ENCODE results near the gene AFF3. TPM values are rescaled to one million over a fixed set of nuclear protein-coding genes. Genes with fewer than 3 reads are reported as not detected.
"Not testable (repeated sequence)": the region's sequence is repeated elsewhere in the genome, so short reads cannot be mapped to it uniquely, and the experiment has no call there.

The AFF3 gene
- total RNA-seq, 1 experiment from 2014 or later = 0.22 TPM

DNA sequence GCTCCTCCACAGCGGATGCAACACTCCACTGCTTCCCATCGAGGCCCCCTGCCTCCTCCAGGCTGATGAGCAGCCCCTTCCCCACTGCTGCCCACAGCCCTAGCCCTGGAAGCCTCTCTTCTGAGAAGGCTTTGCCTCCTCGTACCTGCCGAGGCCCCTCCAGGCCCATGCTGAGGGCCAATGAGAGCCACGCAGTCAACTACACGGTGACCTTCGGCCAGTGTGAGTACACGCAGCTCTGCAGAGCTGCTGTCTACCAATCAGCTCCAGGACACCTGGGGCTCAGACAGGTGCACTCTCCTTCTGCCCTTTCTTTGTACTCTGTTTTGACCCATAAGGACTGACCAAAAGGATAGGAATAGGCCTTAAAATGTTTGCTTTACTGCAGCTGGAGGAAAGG lies 43.5 kb downstream of the AFF3 start:
- not testable (repeated sequence) for H3K9ac ChIP-seq (ENCODE audit: extremely low read depth, insufficient read length, low read length); H4K20me1 ChIP-seq (ENCODE audit: control insufficient read depth, insufficient read depth, insufficient read length); H3K27ac Mint-ChIP-seq

DNA sequence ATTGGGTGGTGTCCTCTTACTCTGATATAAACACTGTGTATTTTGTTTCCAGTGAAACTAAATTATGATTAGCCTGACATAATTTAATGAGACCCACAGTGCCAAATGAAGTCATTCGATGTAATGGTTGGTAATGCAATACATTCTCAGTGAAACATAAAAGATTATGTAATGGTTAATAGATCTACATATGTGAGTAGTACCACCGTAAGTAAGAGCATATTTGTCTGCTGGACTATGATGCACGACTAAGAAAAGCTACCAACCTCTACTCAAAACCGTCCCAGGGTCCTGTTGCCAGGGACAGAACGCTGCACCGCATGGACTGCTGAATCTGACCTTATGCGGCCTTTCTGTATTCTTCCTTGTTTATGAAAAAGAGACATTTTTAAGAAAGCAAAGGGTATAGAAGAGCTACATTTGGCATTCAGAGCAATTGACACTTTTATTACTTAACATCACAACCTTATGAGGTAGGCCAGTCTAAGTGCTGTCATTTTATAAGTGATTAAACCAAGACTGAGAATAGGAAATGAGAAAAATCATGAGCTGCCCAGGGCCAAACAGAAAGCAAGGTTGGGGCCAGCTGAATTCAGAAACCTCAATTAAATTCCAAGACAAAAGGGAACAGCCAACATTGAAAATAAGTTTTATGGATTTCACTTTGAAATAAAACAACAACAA lies 44.6 kb downstream of the AFF3 start:
- H3K56ac ChIP-seq (ENCODE audit: insufficient read length, low read depth, low read length); H3K27me3 ChIP-seq (ENCODE audit: insufficient read depth, low read length); H2AFZ ChIP-seq (ENCODE audit: low read length); H3K4me1 Mint-ChIP-seq; H3K18ac ChIP-seq (ENCODE audit: insufficient read length, low read depth, low read length); H3K4me2 ChIP-seq (ENCODE audit: insufficient read depth, insufficient read length, low read length); H2BK120ac ChIP-seq (ENCODE audit: low read depth, low read length, poor library complexity, severe bottlenecking); H3K9me3 Mint-ChIP-seq; H3K4me3 Mint-ChIP-seq; H3K4ac ChIP-seq (ENCODE audit: low read depth, low read length); H2BK12ac ChIP-seq (ENCODE audit: insufficient read length, low read depth, low read length); H3K9ac ChIP-seq (ENCODE audit: extremely low read depth, insufficient read length, low read length); H3K9me3 ChIP-seq (ENCODE audit: control insufficient read depth, low read depth, low read length); H2BK20ac ChIP-seq (ENCODE audit: low read depth, low read length, poor library complexity, severe bottlenecking); H3K36me3 Mint-ChIP-seq (ENCODE audit: insufficient read depth in 1 of 3, low read depth in 3 of 3); H3T11ph ChIP-seq (ENCODE audit: low read length); H4K91ac ChIP-seq (ENCODE audit: insufficient read length, low read depth, low read length); H4K20me1 ChIP-seq (ENCODE audit: control insufficient read depth, insufficient read depth, insufficient read length); H3K14ac ChIP-seq (ENCODE audit: insufficient read depth, low read length); H3K23me2 ChIP-seq (ENCODE audit: insufficient read length, low read depth, low read length, poor library complexity, severe bottlenecking); H4K5ac ChIP-seq (ENCODE audit: insufficient read length, low read depth, low read length); H3K27ac ChIP-seq (ENCODE audit: insufficient read length, low read depth, low read length); H2BK15ac ChIP-seq (ENCODE audit: low read depth, low read length); H3K79me2 ChIP-seq (ENCODE audit: insufficient read depth, low read length); H3K4me1 ChIP-seq (ENCODE audit: insufficient read depth, low read length); H4K8ac ChIP-seq (replicated peaks; ENCODE audit: insufficient read length, low read depth, low read length); H3K27ac Mint-ChIP-seq; DNase-seq; H3K23ac ChIP-seq (ENCODE audit: insufficient read length, low read depth, low read length); H3K79me1 ChIP-seq (ENCODE audit: insufficient read depth, low read depth, low read length, poor library complexity, severe bottlenecking); H2AK5ac ChIP-seq (ENCODE audit: insufficient read length, low read length); H2BK5ac ChIP-seq (ENCODE audit: insufficient read length, low read length): not testable (repeated sequence)
- WGBS (ENCODE audit: extremely low coverage, insufficient read length, low lambda C conversion rate) = no CpG with 5 or more reads among the region's 7 CpGs
- peaks cover 29% of the 10 kb centered on the region for H3K27me3 Mint-ChIP-seq (ENCODE audit: low read depth)

More for the DNA sequence above, 43.5 kb downstream of the AFF3 start:
- not testable (repeated sequence) for H2BK15ac ChIP-seq (ENCODE audit: low read depth, low read length); H3K79me1 ChIP-seq (ENCODE audit: insufficient read depth, low read depth, low read length, poor library complexity, severe bottlenecking); H3K4me1 ChIP-seq (ENCODE audit: insufficient read depth, low read length); H2BK5ac ChIP-seq (ENCODE audit: insufficient read length, low read length); H2AFZ ChIP-seq (ENCODE audit: low read length); H3K23ac ChIP-seq (ENCODE audit: insufficient read length, low read depth, low read length); H3K27me3 ChIP-seq (ENCODE audit: insufficient read depth, low read length); H3K36me3 Mint-ChIP-seq (ENCODE audit: insufficient read depth in 1 of 3, low read depth in 3 of 3); H4K8ac ChIP-seq (replicated peaks; ENCODE audit: insufficient read length, low read depth, low read length); H2BK12ac ChIP-seq (ENCODE audit: insufficient read length, low read depth, low read length); H3K4me1 Mint-ChIP-seq; H3K79me2 ChIP-seq (ENCODE audit: insufficient read depth, low read length); DNase-seq; H2BK20ac ChIP-seq (ENCODE audit: low read depth, low read length, poor library complexity, severe bottlenecking); H3K18ac ChIP-seq (ENCODE audit: insufficient read length, low read depth, low read length); H3K4ac ChIP-seq (ENCODE audit: low read depth, low read length); H3K14ac ChIP-seq (ENCODE audit: insufficient read depth, low read length); H3K27ac ChIP-seq (ENCODE audit: insufficient read length, low read depth, low read length); H2BK120ac ChIP-seq (ENCODE audit: low read depth, low read length, poor library complexity, severe bottlenecking); H3T11ph ChIP-seq (ENCODE audit: low read length); H2AK5ac ChIP-seq (ENCODE audit: insufficient read length, low read length); H3K56ac ChIP-seq (ENCODE audit: insufficient read length, low read depth, low read length); H3K9me3 ChIP-seq (ENCODE audit: control insufficient read depth, low read depth, low read length); H4K5ac ChIP-seq (ENCODE audit: insufficient read length, low read depth, low read length); H3K4me2 ChIP-seq (ENCODE audit: insufficient read depth, insufficient read length, low read length); H3K23me2 ChIP-seq (ENCODE audit: insufficient read length, low read depth, low read length, poor library complexity, severe bottlenecking); H3K9me3 Mint-ChIP-seq; H4K91ac ChIP-seq (ENCODE audit: insufficient read length, low read depth, low read length); H3K4me3 Mint-ChIP-seq
- WGBS (ENCODE audit: extremely low coverage, insufficient read length, low lambda C conversion rate) = no CpG with 5 or more reads among the region's 8 CpGs
- H3K27me3 Mint-ChIP-seq (ENCODE audit: low read depth) = peaks cover 40% of the 10 kb centered on the region
